A673 (cell line): ENCODE results near the gene SATB2.

Source experiments
- EZH2 ChIP-seq: fragments of 200-600 bp; sonication (generic); IDR thresholded peaks from 2 replicates; pipeline ENCODE4 v1.6.1; 2017; ENCODE audit warnings: borderline replicate concordance, low read depth, mild to moderate bottlenecking, mixed read lengths, antibody characterized with exemption, low read length; ENCODE audit not compliant: poor library complexity, severe bottlenecking
- TF ChIP-seq, protein P1 (sequence below): fragments of 300-800, 200-600 bp; sonication (generic); conservative IDR thresholded peaks from 2 replicates; pipeline ENCODE4 v1.5.1; 2017; ENCODE audit warnings: low read depth, mild to moderate bottlenecking, antibody characterized with exemption, low read length, moderate library complexity, mixed read lengths

DNA sequence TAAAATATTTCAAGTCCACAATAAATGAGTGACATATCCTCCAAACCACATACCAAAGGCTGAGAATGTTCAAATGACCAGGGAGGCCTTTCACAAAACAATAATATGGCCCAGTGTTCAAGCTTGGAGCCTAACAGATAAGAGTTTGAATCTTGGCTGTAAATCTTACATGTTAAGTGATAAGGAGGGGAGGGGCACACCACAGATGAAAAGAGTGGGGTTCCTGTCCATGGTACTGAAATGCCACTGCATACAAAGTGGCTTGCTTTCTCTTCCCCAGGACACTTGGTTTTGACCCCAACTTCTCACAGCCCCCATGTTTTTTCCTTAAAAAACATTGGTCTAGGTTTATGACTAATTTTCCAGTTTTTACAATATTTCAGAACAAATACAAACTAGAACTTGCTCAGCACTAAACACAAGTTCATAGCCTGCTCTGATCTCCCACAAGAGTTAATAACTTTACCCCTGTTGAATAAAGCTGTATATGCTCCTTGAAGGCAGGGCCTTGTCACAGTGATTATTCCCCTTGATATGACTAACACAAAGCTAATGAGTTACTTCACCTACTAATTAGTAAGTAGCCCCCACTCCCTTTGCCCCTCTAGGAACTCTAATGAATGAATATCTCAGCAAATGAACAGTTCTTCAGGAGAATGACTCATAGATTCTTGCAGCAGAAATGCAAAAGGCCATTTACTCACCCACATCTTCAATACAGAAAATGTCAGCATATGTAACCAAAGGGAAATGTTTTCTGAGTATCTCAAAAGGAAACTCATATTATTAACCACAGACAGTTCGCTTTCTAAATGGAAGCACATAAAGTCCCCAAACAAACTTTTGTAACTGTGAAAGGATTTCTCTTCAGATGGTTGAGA lies 142.2 kb downstream of the SATB2 start:
- no peak for TF ChIP-seq EZH2
- TF ChIP-seq, protein P1, sequence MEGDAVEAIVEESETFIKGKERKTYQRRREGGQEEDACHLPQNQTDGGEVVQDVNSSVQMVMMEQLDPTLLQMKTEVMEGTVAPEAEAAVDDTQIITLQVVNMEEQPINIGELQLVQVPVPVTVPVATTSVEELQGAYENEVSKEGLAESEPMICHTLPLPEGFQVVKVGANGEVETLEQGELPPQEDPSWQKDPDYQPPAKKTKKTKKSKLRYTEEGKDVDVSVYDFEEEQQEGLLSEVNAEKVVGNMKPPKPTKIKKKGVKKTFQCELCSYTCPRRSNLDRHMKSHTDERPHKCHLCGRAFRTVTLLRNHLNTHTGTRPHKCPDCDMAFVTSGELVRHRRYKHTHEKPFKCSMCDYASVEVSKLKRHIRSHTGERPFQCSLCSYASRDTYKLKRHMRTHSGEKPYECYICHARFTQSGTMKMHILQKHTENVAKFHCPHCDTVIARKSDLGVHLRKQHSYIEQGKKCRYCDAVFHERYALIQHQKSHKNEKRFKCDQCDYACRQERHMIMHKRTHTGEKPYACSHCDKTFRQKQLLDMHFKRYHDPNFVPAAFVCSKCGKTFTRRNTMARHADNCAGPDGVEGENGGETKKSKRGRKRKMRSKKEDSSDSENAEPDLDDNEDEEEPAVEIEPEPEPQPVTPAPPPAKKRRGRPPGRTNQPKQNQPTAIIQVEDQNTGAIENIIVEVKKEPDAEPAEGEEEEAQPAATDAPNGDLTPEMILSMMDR = no peak
